Measurements from ENCODE around the gene BMP6.

The BMP6 gene

DNA sequence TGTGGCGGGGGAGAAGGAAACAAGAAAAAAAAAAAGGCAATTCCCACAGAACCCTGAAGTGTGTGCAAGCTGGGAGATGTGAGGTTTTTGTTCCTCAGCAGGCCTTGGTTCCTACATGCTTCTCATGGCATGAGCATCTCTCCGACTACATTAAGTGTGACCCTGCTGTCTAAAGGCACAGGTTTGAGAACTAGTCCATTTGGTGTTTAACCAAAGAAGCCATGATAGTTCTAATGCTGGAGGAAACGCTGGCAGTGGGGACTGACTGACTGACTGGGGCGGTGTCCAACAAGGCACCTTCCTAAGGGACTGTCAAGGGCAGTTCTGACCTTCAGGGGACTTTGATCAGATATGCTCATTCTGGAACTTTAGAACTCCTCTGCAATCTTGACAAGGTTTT lies 180.8 kb downstream of the BMP6 start:
- no peak for DNase-seq (ENCODE audit: low spot score)

DNA sequence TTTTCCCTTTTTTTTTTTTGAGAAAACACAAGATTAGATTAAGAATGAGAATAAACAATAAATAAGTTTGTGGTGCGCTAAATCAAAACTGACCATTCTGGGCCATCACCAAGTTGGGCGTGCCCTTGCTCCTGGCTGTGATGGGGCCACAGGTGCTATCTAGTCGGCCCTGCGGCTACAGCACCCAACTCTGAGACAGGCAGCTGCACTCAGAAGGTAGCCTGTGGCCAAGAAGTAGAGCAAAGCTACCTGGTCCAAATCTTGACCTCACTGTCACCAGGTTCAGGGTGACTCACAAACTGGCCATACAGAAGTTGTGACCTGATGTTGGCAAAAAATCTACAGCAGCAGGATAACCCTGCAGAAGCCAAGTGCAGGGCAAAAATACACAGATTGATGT lies 181.3 kb downstream of the BMP6 start:
- no peak for DNase-seq (ENCODE audit: low spot score)

DNA sequence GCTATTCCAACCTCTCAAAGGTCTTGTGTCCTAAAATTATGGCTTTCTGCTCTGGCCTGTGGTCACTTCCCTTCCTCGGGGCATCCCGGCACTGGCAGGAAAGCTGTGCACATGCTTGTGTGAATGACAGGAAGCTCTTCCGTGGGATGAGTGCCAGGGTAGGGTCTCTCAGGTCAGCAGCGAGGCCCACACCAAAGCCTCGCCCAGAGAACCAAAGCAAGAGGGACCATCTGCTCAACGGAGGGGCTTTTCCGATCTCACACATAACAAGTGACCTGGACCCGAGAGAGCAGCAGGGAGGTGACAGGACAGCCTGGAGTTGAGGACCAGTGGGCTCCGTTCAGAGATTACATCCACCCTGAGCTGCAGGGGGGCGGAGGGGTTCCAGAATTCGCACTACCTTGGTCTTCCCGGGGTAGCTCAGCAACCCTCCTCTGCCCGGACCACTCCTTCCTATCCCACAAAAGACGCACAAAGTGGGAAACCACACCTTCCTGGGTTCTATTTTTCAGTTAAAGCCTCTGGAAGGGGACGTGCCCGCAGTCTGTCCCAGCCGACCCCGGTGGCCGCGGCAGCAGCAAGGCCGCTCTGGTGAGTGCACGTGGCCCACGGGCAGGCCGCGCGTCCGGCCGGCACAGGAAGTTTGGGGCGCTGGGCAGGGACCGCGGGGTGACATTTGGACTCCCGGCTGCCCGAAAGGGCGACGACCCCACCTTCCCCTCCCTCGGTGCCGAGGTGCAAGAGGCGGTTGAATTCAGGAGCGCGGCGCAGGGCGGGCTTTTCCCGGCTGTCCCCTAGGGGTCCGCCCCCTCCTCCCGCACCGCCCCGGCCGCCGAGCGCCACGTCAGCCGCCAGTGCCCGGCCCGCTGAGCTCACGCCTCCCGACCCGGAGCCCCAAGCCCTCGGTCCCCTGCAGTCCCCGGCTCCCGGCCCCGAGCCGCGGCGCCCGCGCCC lies 183.7 kb downstream of the BMP6 start:
- DNase-seq (ENCODE audit: low spot score): peak; percentile 90

DNA sequence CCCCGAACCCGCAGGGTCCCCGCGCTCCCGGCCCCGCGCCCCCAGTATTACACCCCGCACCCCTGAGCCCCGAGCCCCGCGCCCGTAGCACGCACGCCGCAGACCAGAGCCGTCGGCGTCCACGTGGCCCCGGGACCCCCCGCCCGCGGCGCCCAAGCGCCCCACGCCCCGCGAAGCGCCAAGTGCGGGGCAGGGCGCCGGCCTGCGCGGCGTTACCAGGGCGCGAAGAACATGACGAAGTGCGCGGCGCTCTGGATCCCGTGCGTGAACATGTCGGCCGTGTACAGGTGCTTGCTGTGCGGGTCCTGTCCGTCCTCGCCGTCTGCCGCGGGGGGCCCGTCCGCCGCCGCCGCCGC lies 184.4 kb downstream of the BMP6 start:
- peak; percentile 48 for DNase-seq (ENCODE audit: low spot score)

DNA sequence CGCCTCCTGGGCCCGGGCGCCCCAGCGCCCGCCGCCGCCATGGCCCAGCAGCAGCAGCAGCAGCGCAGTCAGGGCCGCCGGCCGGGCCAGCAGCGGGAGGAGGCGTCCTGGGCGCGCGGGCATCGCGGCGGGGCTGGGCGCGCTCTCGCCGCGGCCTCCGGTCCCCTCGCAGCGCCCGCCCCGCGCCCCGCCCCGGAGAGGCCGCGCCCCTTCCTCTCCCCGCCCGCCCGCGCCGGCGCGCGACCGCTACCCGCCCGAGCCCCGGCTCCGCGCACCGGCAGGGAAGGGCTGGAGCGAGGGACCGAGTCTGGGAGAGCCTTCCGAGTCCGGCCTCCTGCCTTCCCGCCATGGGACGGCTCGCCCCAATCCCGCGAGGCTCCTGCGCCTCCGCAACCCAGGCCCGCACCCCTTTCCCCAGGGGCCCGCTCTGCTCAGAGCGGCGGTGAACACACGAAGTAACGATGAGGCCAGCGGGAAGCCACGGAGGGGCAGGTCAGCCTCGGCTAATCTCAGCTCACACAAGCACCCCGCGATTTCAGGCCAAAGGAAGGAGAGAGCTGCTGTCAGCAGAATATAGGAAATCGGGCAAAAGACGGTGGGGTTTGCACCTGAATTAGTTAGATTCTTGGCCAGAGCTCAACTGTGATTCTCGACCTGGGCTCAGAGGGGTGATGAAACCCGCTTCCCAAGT lies 184.9 kb downstream of the BMP6 start, which contains the start of gene TXNDC5:
TSS of gene TXNDC5 (minus strand) at position 135 of the 691 bp plus-strand sequence. CDS start at position 123, 12 bp downstream.
- DNase-seq (ENCODE audit: low spot score): peak; percentile 97

DNA sequence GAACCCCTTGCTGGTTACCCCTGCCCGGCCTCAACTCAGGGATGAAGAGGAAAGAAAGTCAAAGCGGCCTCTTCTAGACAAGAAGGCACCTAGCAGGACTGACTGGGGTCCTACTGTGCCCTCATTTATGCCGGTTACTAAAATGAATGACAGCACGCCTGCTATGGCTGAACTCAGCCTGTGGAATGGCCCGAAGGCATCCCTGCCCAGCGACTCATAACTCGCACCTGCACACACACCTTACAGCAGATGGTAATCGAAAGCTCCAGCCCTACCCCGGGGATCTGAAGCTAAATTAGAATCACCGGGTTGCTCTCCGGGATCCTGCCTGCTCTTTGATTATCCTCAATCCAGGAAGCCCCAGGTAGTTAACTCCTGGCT lies 185.4 kb downstream of the BMP6 start:
- DNase-seq (ENCODE audit: low spot score): peak; percentile 23

GRCh38 chr6:7912024-7912423 lies 186.1 kb downstream of the BMP6 start:
- no peak for DNase-seq (ENCODE audit: low spot score)

DNA sequence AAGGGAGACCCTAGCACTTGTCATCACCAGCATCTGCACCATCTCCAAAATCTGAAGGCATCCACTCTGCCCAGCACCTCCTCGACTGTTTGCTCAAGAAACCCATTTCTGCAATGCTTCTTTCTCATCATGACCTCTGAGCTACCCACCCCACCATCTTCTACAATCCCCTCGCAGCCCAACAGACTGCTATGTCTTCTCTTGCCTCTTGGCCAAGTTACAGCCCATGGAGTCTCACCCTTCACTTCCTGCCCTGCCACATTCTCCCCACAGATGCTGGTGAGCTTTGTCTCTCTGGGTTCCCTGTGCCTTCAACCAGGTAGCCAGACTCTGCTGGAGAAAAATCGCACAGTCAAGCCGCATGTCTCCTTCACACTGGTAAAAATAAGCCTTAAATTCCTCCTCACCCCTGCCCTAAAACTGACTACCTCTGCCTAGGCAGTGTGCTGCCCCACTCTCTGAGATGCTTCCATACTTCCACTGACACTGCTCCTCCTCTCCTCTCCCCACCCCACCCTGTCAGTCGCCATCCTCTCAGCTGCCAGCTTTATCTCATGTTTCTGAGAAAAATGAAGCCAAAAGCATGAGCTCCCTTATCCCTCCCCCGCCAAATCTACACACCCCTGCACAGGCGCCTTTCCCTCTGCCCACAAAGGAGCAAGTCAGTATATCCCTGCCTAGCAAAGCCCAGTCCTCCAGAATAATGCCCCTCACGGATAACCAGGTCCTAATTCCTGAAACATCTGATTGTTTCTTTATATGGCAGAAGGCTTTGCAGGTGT lies 187.0 kb downstream of the BMP6 start:
- DNase-seq (ENCODE audit: low spot score): no peak

DNA sequence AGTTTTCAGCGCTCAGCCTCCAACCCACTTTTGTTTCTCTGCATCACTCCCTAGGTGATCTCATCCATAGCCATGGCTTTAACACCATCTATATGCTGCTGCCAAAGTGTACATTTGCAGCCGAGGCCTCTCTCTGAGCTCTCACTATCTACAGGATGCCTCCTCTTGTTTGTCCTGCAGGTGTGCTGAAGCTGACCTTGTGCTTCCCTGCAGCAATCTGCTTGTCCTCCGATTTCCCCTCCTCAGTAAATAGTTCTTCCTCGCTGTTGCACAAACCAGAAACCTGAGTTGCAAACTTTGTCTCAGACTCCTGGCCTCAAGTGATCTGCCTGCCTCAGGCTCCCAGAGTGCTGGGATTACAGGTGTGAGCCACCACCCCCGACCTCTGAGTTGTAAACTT lies 188.4 kb downstream of the BMP6 start:
- DNase-seq (ENCODE audit: low spot score): no peak

DNA sequence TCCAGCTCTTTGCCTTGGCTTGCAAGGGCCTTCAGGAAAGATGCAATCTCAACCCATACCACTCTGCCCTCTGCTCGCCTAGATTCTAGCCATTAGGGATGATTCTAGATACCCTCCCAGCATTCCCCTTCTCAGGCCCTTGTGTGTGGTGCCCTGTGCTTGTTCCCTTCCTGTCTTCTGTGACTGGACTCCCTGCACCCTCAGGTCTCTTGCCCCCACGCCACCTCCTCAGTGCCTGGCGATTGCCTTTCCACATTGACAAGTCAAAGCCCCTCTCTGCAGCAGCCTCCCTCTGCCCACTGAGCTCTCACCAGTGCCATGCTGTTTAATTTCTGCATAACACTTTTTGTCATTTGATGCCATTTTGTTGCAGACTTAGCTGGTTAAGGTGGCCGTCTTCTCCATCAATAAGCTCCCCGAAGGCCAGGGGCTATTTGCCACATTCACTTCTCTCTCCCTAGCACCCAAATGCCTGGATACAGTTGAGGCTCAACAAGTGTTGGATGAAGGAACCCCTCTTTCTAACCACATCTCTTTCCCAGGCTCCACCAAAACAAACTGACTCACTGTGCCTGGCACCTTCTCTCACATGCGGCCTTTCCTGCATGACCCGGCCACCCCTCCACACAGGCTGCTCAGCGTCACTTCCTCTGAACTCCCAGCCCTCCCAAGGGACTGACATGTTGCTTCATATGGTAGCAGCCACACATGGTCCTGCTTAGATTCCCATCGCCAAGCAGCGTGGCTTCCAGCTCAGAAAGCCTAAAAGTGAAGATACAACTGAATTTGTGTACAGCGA lies 189.3 kb downstream of the BMP6 start:
- DNase-seq (ENCODE audit: low spot score): no peak

DNA sequence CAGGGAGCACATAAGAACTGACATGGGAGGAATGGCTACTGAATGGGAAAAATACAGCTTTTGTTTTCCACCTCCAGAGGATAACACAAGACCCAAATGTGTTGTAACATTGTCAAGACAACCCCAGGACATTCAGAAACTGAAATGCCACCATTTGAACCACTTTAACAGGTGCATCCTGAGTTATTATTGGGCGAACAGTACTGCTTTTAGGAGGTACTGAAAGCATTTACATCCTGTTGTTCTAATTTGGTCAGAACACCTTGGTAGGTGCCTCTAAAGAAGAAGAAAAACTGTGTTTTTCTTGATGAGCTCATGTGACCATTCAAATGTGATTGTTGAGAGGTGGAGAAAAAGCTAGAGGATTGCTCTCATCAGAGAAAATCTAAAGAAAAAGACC lies 191.1 kb downstream of the BMP6 start:
- no peak for DNase-seq (ENCODE audit: low spot score)

GRCh38 chr6:7917729-7918128 lies 191.8 kb downstream of the BMP6 start:
- DNase-seq (ENCODE audit: low spot score): no peak

DNA sequence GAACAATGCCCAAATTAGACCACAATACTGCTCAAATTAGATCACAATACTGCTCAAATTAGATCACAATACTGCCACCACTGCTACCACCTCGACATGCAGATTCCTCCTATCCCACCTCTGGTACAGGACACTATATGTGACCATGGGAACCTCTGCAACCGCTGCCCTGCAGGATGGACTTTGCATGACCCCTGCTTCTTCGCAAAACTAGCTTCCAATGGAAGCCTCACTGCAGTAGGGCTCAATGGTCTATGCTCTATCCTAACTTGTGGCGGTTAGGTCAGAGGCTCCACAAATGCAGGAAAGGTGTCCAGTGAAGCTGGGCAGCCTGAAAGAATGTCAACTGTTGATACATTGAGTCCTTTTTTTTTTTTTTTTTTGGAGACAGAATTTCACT lies 192.5 kb downstream of the BMP6 start:
- no peak for DNase-seq (ENCODE audit: low spot score)

GRCh38 chr6:7919871-7920270 lies 194.0 kb downstream of the BMP6 start:
- DNase-seq (ENCODE audit: low spot score): no peak

GRCh38 chr6:7920425-7920824 lies 194.5 kb downstream of the BMP6 start:
- no peak for DNase-seq (ENCODE audit: low spot score)

DNA sequence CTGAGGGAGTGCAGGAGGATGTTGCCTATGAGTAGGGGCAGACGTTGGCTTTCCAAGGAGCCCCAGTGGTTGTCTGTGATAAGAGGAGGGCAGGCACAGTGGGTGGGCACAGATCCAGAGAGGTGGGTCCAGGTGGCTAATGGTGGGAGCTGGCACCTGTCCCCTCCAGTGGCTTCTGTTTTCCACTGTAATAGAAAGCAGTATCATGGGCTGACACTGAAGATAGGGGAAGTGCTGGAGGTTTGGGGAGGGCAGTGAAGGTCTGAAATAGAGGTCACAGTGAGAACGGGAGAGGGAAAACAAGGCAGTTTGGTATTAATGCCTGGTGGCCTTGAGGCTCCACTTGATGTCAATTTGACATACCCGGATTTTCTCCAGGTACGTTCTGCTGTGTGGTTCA lies 195.1 kb downstream of the BMP6 start:
- DNase-seq (ENCODE audit: low spot score): no peak

GRCh38 chr6:7921632-7922092 lies 195.8 kb downstream of the BMP6 start:
- DNase-seq (ENCODE audit: low spot score): no peak

GRCh38 chr6:7922596-7922995 lies 196.7 kb downstream of the BMP6 start:
- DNase-seq (ENCODE audit: low spot score): no peak

GRCh38 chr6:7924867-7925266 lies 199.0 kb downstream of the BMP6 start:
- DNase-seq (ENCODE audit: low spot score): no peak

Measured in iPS-NIHi11 (cell line).